ENCODE data around the gene DCAF6.
A peak's percentile ranks its signal among the peaks of the same experiment; 100 is the strongest.

DCAF6 gene

GRCh38 chr1:168114845-168115244 is 178.4 kb downstream of the DCAF6 start:
- no peaks in the 10 kb centered on the region for H3K4me1 ChIP-seq (ENCODE audit: control insufficient read depth, insufficient read depth, low read length)
- no peaks in the 10 kb centered on the region for H3K27me3 ChIP-seq (replicated peaks; ENCODE audit: control insufficient read depth, insufficient read depth, low read length)
- no peak overlapping the region for H3K4me3 ChIP-seq (ENCODE audit: low read length)
- DNase-seq (ENCODE audit: low read depth): no peak
- H3K9ac ChIP-seq (ENCODE audit: low read length): no peak overlapping the region
- H3K36me3 ChIP-seq (ENCODE audit: control insufficient read depth, insufficient read depth, low read length, severe bottlenecking): no peaks in the 10 kb centered on the region
- H3K9me3 ChIP-seq (ENCODE audit: control insufficient read depth, low read length): no peaks in the 10 kb centered on the region

- Histone ChIP-seq H3K36me3 (ENCODE audit: control insufficient read depth, insufficient read depth, low read length, severe bottlenecking) (no peaks in the 10 kb centered on the region), H3K27me3 (replicated peaks; ENCODE audit: control insufficient read depth, insufficient read depth, low read length) (no peaks in the 10 kb centered on the region), H3K4me3 (ENCODE audit: low read length) (no peak overlapping the region), H3K4me1 (ENCODE audit: control insufficient read depth, insufficient read depth, low read length) (peaks cover 6% of the 10 kb centered on the region), H3K9me3 (ENCODE audit: control insufficient read depth, low read length) (no peaks in the 10 kb centered on the region), H3K9ac (ENCODE audit: low read length) (no peak overlapping the region)
- no peak for DNase-seq (ENCODE audit: low read depth)
Measured at GRCh38 chr1:168116327-168116799, 179.9 kb downstream of the DCAF6 start.

GRCh38 chr1:168119750-168120149 is 183.3 kb downstream of the DCAF6 start:
- DNase-seq (ENCODE audit: low read depth): no peak
- Histone ChIP-seq H3K4me1 (ENCODE audit: control insufficient read depth, insufficient read depth, low read length) (peaks cover 16% of the 10 kb centered on the region), H3K36me3 (ENCODE audit: control insufficient read depth, insufficient read depth, low read length, severe bottlenecking) (no peaks in the 10 kb centered on the region), H3K9me3 (ENCODE audit: control insufficient read depth, low read length) (no peaks in the 10 kb centered on the region), H3K27me3 (replicated peaks; ENCODE audit: control insufficient read depth, insufficient read depth, low read length) (no peaks in the 10 kb centered on the region), H3K4me3 (ENCODE audit: low read length) (no peak overlapping the region), H3K9ac (ENCODE audit: low read length) (no peak overlapping the region)

- Histone ChIP-seq H3K36me3 (ENCODE audit: control insufficient read depth, insufficient read depth, low read length, severe bottlenecking) (no peaks in the 10 kb centered on the region), H3K4me1 (ENCODE audit: control insufficient read depth, insufficient read depth, low read length) (peaks cover 16% of the 10 kb centered on the region), H3K9me3 (ENCODE audit: control insufficient read depth, low read length) (no peaks in the 10 kb centered on the region), H3K4me3 (ENCODE audit: low read length) (peak overlapping the region; percentile 14), H3K27me3 (replicated peaks; ENCODE audit: control insufficient read depth, insufficient read depth, low read length) (no peaks in the 10 kb centered on the region), H3K9ac (ENCODE audit: low read length) (no peak overlapping the region)
- DNase-seq (ENCODE audit: low read depth): peak; percentile 58
Measured at GRCh38 chr1:168121401-168122011, 185.0 kb downstream of the DCAF6 start.

- Histone ChIP-seq H3K9ac (ENCODE audit: low read length) (no peak overlapping the region), H3K9me3 (ENCODE audit: control insufficient read depth, low read length) (no peaks in the 10 kb centered on the region), H3K4me1 (ENCODE audit: control insufficient read depth, insufficient read depth, low read length) (peaks cover 16% of the 10 kb centered on the region), H3K36me3 (ENCODE audit: control insufficient read depth, insufficient read depth, low read length, severe bottlenecking) (no peaks in the 10 kb centered on the region), H3K27me3 (replicated peaks; ENCODE audit: control insufficient read depth, insufficient read depth, low read length) (no peaks in the 10 kb centered on the region), H3K4me3 (ENCODE audit: low read length) (no peak overlapping the region)
- DNase-seq (ENCODE audit: low read depth): no peak
Measured at GRCh38 chr1:168125051-168125450, 188.6 kb downstream of the DCAF6 start.

Measured in adipocyte (in vitro differentiated cells).